IPS DF 19.7 (cell line): Measurements from ENCODE around the gene SYNPO2.
"Not testable (repeated sequence)": the region's sequence is repeated elsewhere in the genome, so short reads cannot be mapped to it uniquely, and the experiment has no call there.

Source experiments
- DNase-seq: peaks from one replicate; pipeline ENCODE4 v3.0.0-alpha.2; 2013; ENCODE audit warnings: low read depth, low spot score

Gene SYNPO2

GRCh38 chr4:119032921-119033685 lies 144.4 kb downstream of the SYNPO2 start:
- no peak for DNase-seq

DNA sequence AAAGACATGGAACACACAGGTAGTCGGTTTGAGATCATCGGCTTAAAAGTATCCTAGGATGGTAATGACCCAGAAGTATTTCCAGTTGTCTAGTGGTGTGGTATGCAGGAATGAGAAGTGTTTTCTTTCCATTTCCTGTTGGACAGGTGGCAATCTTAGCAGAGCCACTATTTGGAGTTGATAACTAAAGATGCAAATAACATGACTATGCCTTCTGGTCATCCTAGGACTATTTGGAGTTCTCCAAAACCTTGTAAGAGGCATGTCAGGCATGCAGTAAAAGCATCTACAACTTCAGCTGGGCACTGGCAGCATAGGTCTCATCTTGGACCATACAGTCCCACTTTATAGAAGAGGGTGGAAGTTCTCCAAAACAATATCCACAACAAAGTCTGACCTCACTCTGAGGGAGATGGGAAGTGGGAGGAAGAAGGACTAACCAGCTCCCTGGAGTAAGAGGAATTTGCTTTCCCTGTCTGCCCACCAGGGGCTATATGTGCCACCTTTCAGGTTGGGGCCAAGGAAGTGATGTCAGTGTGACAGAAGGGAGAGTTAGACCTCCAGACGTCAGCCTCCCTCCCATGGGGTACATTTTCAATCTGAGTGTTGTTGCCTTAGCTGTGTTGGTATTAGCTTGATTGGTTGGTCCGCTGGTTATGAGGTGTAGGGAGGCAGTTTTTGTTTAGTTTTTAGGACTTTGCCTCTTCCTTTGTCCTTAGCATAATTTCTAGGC lies 145.8 kb downstream of the SYNPO2 start:
- no peak for DNase-seq

DNA sequence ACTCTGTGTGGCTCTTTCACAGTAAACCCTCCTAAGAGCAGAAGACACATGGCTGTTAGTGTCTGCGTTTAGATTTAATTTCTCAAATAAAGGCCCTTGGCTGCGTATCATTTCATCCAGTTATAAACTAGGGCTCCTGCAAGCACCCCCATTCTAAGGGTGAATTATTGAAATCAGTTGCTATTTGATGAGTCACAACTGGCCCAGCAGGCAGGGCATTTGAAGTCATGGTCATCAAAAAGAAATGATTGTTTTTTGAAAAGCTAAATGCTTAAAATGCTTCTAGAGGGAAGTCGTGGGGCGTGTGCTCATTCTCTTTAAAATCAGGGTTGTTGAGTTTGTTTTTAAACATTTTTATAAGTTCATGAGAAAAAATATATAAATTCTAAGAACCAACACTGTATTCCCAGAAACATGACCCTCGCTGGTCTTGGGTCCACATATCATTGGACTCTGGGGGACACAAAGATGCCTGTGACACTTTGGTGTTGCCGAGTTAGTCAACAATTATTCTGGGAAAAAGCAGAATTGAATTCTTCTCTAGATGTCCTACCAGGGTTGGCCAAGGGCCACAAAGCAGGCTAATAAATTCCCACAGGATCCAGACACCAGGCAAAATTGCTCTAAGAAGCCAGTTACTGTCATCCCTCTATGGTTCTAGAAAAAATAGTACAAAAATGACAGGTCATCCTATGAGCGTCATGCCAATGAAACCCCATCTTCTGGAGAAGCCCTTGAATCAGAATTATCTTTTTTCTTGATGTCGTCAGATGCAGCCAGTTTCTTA lies 147.5 kb downstream of the SYNPO2 start:
- DNase-seq, result no peak

- no peak for DNase-seq
These were observed 149.1 kb downstream of the SYNPO2 start for GRCh38 chr4:119037709-119038108.

- no peak for DNase-seq
These were observed 149.6 kb downstream of the SYNPO2 start for GRCh38 chr4:119038116-119038841.

- no peak for DNase-seq
These were observed 150.5 kb downstream of the SYNPO2 start for GRCh38 chr4:119039160-119039559.

DNA sequence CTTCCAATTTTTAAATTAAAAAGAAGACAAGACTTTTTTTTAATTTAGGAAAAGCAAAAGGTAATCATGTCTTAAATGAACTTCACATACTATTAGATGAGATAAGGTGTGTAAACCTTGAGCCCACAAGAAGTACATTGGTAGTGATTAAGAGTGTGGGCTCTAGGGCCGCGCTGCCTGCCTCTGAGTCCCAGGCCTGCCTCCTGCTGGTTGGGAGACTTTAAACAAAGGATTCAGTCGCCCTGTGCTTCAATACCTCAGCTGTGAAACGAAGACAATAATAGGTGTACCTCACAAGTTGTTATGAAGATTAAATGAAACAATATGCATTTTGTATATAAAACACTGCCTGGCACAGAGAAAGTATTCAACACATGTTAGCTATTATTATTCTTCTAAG lies 151.1 kb downstream of the SYNPO2 start:
- DNase-seq, result no peak

DNA sequence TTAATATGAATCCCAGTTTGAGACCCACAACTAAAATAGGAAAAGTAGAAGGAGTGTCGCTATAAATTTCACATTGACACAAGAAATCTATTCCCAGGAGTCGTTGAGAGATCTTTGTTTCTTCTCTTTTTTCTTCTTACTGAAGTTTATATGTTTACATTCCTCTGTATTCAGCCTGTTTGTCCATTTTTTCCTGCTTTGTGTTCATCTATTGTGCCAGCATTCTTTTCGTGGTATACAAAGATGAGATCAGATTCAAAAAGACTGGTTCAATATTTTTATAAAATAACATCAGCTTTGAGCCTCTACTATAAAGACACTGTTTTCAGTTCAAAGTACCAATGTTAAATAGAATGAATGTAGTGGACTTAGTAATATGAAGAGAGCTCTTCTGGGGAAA lies 151.6 kb downstream of the SYNPO2 start:
- DNase-seq, result no peak

- DNase-seq, result no peak
These were observed 152.1 kb downstream of the SYNPO2 start for GRCh38 chr4:119040694-119041185.

- no peak for DNase-seq
These were observed 152.7 kb downstream of the SYNPO2 start for GRCh38 chr4:119041396-119041795.

DNA sequence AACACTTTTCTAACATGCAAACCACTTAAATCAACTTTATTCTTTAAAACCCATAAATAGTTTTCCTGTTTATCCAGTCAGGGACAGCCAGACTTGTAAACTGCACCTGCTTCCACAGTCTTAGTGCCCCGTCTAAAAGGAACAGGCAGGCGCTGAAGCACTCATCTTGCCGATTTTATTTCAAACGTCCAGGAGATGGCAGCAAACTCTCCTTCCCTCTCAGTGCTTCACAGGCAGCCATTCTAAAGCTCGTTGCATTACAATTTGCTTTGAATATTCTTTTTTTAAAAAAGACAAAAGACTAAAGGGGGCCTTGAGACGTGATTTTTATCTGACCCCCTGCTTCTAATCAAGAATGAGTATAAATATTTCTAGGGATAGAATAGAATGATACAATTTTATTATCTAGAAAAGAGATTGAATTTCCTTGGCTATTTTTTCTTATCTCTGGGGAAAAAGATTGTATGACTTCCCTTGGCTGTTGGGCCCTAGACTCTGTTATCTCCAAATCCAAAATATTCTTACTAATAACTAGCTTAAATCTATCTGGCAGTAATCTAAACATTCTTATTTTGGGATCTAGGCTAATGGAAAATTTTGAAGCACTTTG lies 153.4 kb downstream of the SYNPO2 start:
- DNase-seq, result no peak

- no peak for DNase-seq
These were observed 157.6 kb downstream of the SYNPO2 start for GRCh38 chr4:119046263-119046662.

DNA sequence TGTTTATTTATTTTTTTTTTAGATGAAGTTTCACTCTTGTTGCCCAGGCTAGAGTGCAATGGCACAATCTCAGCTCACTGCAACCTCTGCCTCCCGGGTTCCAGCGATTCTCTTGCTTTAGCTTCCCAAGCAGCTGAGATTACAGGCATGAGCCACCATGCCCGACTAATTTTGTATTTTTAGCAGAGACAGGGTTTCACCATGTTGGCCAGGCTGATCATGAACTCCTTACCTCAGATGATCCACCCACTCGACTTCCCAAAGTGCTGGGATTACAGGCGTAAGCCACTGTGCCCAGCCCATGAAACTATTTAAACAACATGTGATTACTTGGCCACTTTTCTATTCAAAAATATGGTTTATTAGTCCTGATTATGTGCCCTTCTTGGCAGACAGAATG lies 158.4 kb downstream of the SYNPO2 start:
- not testable (repeated sequence) for DNase-seq

- DNase-seq, result no peak
These were observed 159.8 kb downstream of the SYNPO2 start for GRCh38 chr4:119048446-119048845.

GRCh38 chr4:119049342-119049741 lies 160.7 kb downstream of the SYNPO2 start:
- no peak for DNase-seq

GRCh38 chr4:119050527-119051090 lies 162.0 kb downstream of the SYNPO2 start:
- no peak for DNase-seq

DNA sequence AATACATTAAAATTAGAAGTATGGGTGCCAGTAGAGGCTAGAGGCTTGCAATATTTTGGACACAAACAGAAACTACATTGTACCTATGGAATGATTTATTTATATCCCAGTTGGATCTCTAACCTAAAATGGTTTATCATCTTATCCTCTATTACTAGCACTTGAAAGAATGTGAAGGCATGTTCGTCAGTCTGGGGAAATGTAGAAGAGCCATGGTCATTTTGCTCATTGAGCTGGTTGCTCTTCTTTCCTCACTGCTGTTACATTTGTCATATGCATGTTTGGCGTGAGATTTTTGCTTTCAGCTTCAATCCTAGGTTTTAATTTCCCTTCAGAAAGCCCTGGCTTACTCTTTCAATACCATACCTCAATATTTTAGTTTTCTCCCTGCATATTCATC lies 164.6 kb downstream of the SYNPO2 start:
- no peak for DNase-seq

DNA sequence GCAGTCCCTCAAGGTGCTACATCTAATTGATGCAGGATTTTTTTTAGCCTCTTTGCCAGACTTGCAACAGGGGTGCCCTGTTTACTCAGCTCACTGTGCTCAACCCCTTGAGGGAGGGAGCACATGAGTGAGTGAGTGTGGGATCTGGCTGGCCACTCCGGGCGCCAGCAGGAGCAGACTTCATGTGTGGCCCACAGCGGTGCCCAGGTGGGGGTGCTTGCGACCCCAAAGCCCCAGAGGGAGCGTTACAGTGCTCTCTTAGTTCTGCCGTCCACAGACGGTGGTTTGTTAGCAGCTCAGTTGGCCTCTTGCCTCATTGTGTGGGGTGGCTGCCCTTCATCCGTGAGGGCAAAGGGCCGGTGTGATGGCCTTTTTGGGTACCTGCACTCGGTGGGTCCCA lies 165.3 kb downstream of the SYNPO2 start:
- no peak for DNase-seq

DNA sequence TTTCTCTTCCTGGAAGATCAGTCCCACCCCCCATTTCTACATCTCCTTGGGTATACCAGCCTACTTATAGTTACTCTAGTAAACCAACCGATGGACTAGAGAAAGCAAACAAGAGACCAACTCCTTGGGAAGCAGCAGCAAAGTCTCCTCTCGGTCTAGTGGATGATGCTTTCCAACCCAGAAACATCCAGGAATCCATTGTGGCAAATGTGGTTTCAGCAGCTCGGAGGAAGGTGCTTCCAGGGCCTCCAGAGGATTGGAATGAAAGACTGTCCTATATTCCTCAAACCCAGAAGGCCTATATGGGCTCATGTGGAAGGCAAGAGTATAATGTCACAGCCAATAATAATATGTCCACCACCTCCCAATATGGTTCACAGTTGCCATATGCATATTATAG lies 168.8 kb downstream of the SYNPO2 start:
- no peak for DNase-seq

GRCh38 chr4:119059221-119059620 lies 170.6 kb downstream of the SYNPO2 start:
- no peak for DNase-seq

- DNase-seq, result not testable (repeated sequence)
These were observed 178.5 kb downstream of the SYNPO2 start for GRCh38 chr4:119067125-119067524.
